HepG2 (cell line): ENCODE data around the gene WIPF2. TPM values are rescaled to one million over a fixed set of nuclear protein-coding genes. Genes with fewer than 3 reads are reported as not detected.

ENCODE experiments used
- AGO2 ChIP-seq: fragments of 200-400 bp; formaldehyde crosslinking; optimal IDR thresholded peaks from 2 replicates; pipeline ENCODE3; 2017; ENCODE audit warnings: mild to moderate bottlenecking, low read depth, low read length, moderate library complexity
- ARNT2 ChIP-seq: sonication (generic); formaldehyde crosslinking; IDR thresholded peaks from 2 replicates; pipeline ENCODE4 v1.8.0; 2022; ENCODE audit warnings: mild to moderate bottlenecking, low read depth, missing genetic modification reagents, moderate library complexity
- ATAD3A ChIP-seq: sonication (generic); formaldehyde crosslinking; IDR thresholded peaks from 2 replicates; pipeline ENCODE4 v1.4.0; 2020; ENCODE audit warnings: missing genetic modification reagents
- HBP1 ChIP-seq: IDR thresholded peaks from 2 replicates; pipeline ENCODE4 v1.6.1; 2016; ENCODE audit warnings: low read depth, control low read depth
- HDAC6 ChIP-seq: fragments of 200-600 bp; sonication (generic); IDR thresholded peaks from 2 replicates; pipeline ENCODE4 v1.7.0; 2017; ENCODE audit warnings: mild to moderate bottlenecking, antibody characterized with exemption, low read length, low read depth
- HNF4G ChIP-seq, 2 experiments: sonication (generic) in 1 of 2; formaldehyde crosslinking in 1 of 2; IDR thresholded peaks; 2 replicates each; pipeline versions ENCODE4 v1.4.0 to v1.6.1; 2011 to 2020; ENCODE audit warnings: borderline replicate concordance in 2 of 2, low read depth in 2 of 2, mild to moderate bottlenecking in 2 of 2, low read length in 1 of 2, missing genetic modification reagents in 1 of 2, moderate library complexity in 1 of 2
- IKZF1 ChIP-seq: fragments of 450-650 bp; IDR thresholded peaks from 2 replicates; pipeline ENCODE4 v1.7.1; 2016
- KMT2B ChIP-seq: IDR thresholded peaks from 2 replicates; pipeline ENCODE4 v1.6.1; 2016; ENCODE audit warnings: missing genetic modification reagents, missing compliant biosample characterization
- MXD4 ChIP-seq: IDR thresholded peaks from 2 replicates; pipeline ENCODE4 v1.6.1; 2016; ENCODE audit warnings: mild to moderate bottlenecking, missing biosample characterization, missing genetic modification reagents
- NRL ChIP-seq: sonication (generic); formaldehyde crosslinking; IDR thresholded peaks from 2 replicates; pipeline ENCODE4 v1.5.0; 2020; ENCODE audit warnings: missing genetic modification reagents, mild to moderate bottlenecking, moderate library complexity, borderline replicate concordance
- POLR2A ChIP-seq, 2 experiments: IDR thresholded peaks; 2 replicates each; pipeline ENCODE4 v1.6.1; 2011; ENCODE audit warnings: low read depth in 2 of 2, low read length in 2 of 2, mild to moderate bottlenecking in 1 of 2, moderate library complexity in 1 of 2; ENCODE audit not compliant: insufficient read depth in 1 of 2
- PPARG ChIP-seq: conservative IDR thresholded peaks from 2 replicates; pipeline ENCODE4 v1.6.1; 2016; ENCODE audit warnings: missing biosample characterization, missing genetic modification reagents
- REL ChIP-seq: sonication (generic); formaldehyde crosslinking; conservative IDR thresholded peaks from 2 replicates; pipeline ENCODE4 v1.8.0; 2022; ENCODE audit warnings: mild to moderate bottlenecking, missing genetic modification reagents, moderate library complexity
- RORA ChIP-seq: sonication (generic); formaldehyde crosslinking; IDR thresholded peaks from 2 replicates; pipeline ENCODE4 v1.5.0; 2020; ENCODE audit warnings: mild to moderate bottlenecking, missing genetic modification reagents, moderate library complexity
- SATB2 ChIP-seq: sonication (generic); formaldehyde crosslinking; IDR thresholded peaks from 2 replicates; pipeline ENCODE4 v1.5.0; 2020; ENCODE audit warnings: missing genetic modification reagents
- SRSF9 ChIP-seq: fragments of 200-400 bp; formaldehyde crosslinking; IDR thresholded peaks from 2 replicates; pipeline ENCODE4 v1.6.1; 2018; ENCODE audit warnings: borderline replicate concordance, mild to moderate bottlenecking, low read depth, low read length; ENCODE audit not compliant: insufficient read depth, poor library complexity, severe bottlenecking
- TEAD2 ChIP-seq: sonication (generic); formaldehyde crosslinking; IDR thresholded peaks from 2 replicates; pipeline ENCODE4 v1.9.0; 2021; ENCODE audit warnings: missing genetic modification reagents
- TFAP4 ChIP-seq: sonication (generic); IDR thresholded peaks from 2 replicates; pipeline ENCODE4 v1.6.1; 2016; ENCODE audit warnings: low read depth, borderline replicate concordance
- TRAFD1 ChIP-seq: sonication (generic); formaldehyde crosslinking; IDR thresholded peaks from 2 replicates; pipeline ENCODE4 v1.5.1; 2020; ENCODE audit warnings: missing genetic modification reagents, mild to moderate bottlenecking, borderline replicate concordance
- U2AF1 ChIP-seq: fragments of 200-400 bp; formaldehyde crosslinking; optimal IDR thresholded peaks from 2 replicates; pipeline ENCODE3; 2017; ENCODE audit warnings: mild to moderate bottlenecking, low read depth, low read length
- ZMYM3 ChIP-seq: sonication (generic); formaldehyde crosslinking; IDR thresholded peaks from 2 replicates; pipeline ENCODE4 v1.5.1; 2020; ENCODE audit warnings: mild to moderate bottlenecking, missing genetic modification reagents
- ZNF160 ChIP-seq: sonication (generic); formaldehyde crosslinking; IDR thresholded peaks from 2 replicates; pipeline ENCODE4 v1.8.0; 2022; ENCODE audit warnings: mild to moderate bottlenecking, inconsistent platforms, missing genetic modification reagents
- ZNF253 ChIP-seq: sonication (generic); formaldehyde crosslinking; IDR thresholded peaks from 2 replicates; pipeline ENCODE4 v1.8.0; 2022; ENCODE audit warnings: mild to moderate bottlenecking, missing genetic modification reagents, borderline replicate concordance
- ZNF333 ChIP-seq: sonication (generic); formaldehyde crosslinking; IDR thresholded peaks from 2 replicates; pipeline ENCODE4 v1.4.0; 2020; ENCODE audit warnings: mild to moderate bottlenecking, missing genetic modification reagents, borderline replicate concordance
- ZNF761 ChIP-seq: sonication (generic); formaldehyde crosslinking; conservative IDR thresholded peaks from 2 replicates; pipeline ENCODE4 v1.4.0; 2020; ENCODE audit warnings: mild to moderate bottlenecking, missing genetic modification reagents
- ZNF768 ChIP-seq: sonication (generic); formaldehyde crosslinking; IDR thresholded peaks from 2 replicates; pipeline ENCODE4 v1.4.0; 2020; ENCODE audit warnings: missing genetic modification reagents
- ZSCAN20 ChIP-seq: sonication (generic); formaldehyde crosslinking; IDR thresholded peaks from 2 replicates; pipeline ENCODE4 v1.4.0; 2020; ENCODE audit warnings: missing genetic modification reagents, mild to moderate bottlenecking, borderline replicate concordance
- polyA plus RNA-seq, 8 experiments: library from polyadenylated mRNA; depleted of rRNA in 3 of 8; stranded (reverse) in 7 of 8; unstranded in 1 of 8; fragments of >200 nt; fragmentation: Illumina TruSeq in 4 of 8; extraction: Trizol in 4 of 8; gene quantifications; 2 replicates each; pipeline versions ENCODE4 v1.2.1 to v1.2.3, GENCODE V29; 2011 to 2016; ENCODE audit warnings: low read depth in 4 of 8, missing spikeins in 1 of 8, mixed read lengths in 1 of 8; ENCODE audit not compliant: insufficient read depth in 1 of 8
- total RNA-seq, 5 experiments: library from RNA; depleted of rRNA; stranded (reverse); fragments of >200 nt; fragmentation: Illumina TruSeq; extraction: Trizol; gene quantifications; 2 replicates each; pipeline ENCODE4 v1.2.3, GENCODE V29; 2016; ENCODE audit warnings: low read depth in 1 of 5

The WIPF2 gene
- total and polyA plus RNA-seq, 2 of the 13 experiments (the other 11 are each of a cell fraction or from before 2014, with no cell fraction given) = 7.2 to 10.8 TPM

GRCh38 chr17:40218740-40219593, at the start of gene WIPF2 (continued):
- peak; percentile 72 to 77 for TF ChIP-seq POLR2A (IDR thresholded peaks at IDR 0.05; ENCODE audit: insufficient read depth in 1 of 2, low read depth in 2 of 2, low read length in 2 of 2)
- no peak for TF ChIP-seq RORA
- no peak; the same call in 1 of the 2 replicates for TF ChIP-seq ZNF160 (CRISPR knock-in tag)
- no peak for TF ChIP-seq ZSCAN20 (CRISPR knock-in tag)
- TF ChIP-seq ZNF761 = peak; percentile 89; the same call in 1 of the 2 replicates
- no peak for TF ChIP-seq MXD4 (CRISPR knock-in tag)
- peak; percentile 85 for TF ChIP-seq AGO2
- no peak for TF ChIP-seq HNF4G (IDR thresholded peaks at IDR 0.05; ENCODE audit: borderline replicate concordance, low read depth, low read length)
- TF ChIP-seq HNF4G (CRISPR knock-in tag; IDR thresholded peaks at IDR 0.05; ENCODE audit: borderline replicate concordance, low read depth) = peak; percentile 41; the same call in 1 of the 2 replicates
- TF ChIP-seq ARNT2 (CRISPR knock-in tag) = peak; percentile 80
- TF ChIP-seq ZNF333 = no peak
- no peak for TF ChIP-seq TEAD2
- TF ChIP-seq HDAC6 = no peak
- TF ChIP-seq TFAP4 = no peak
- no peak for TF ChIP-seq ZNF253
- TF ChIP-seq HBP1 (CRISPR knock-in tag) = no peak
- peak; percentile 84 for TF ChIP-seq KMT2B
- TF ChIP-seq SATB2 = no peak
- TF ChIP-seq TRAFD1 (CRISPR knock-in tag) = 0 out of 2 replicates have a peak, but pooled peaks have one; percentile 50
- TF ChIP-seq REL (CRISPR knock-in tag) = no peak
- TF ChIP-seq IKZF1 = no peak
- TF ChIP-seq PPARG (CRISPR knock-in tag) = 0 out of 2 replicates have a peak, but pooled peaks have one; percentile 15
- peak; percentile 22; the same call in 1 of the 2 replicates for TF ChIP-seq ZNF768 (CRISPR knock-in tag)
- no peak for TF ChIP-seq ZMYM3 (CRISPR knock-in tag)
- TF ChIP-seq U2AF1 = no peak
- no peak for TF ChIP-seq ATAD3A (CRISPR knock-in tag)
- no peak for TF ChIP-seq SRSF9
- TF ChIP-seq NRL (CRISPR knock-in tag) = peak; percentile 8; the same call in 1 of the 2 replicates
